Measurements from ENCODE around the gene TOPAZ1.
A peak's percentile ranks its signal among the peaks of the same experiment; 100 is the strongest.

Gene TOPAZ1

DNA sequence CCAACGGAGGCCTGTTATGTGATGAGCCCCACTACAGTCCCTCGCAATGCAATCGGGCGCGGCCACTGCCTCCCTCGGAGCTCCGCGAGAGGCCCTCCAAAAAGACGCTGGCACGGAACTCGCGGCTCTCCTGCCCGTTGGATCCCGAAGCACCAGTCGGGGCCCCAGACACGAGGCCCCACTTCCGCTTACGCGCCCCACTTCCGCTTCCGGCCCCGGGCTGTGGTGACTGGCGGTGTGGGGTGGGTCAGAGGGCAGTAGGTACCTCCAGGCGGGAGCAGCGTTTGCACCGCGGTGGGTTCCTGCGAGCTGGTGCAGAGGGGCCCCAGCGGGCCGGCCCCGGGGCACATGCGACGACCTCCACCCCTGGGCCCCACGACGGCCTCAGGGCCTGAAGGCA lies at the start of gene TOPAZ1:
TOPAZ1 (plus strand) TSS at position 181 of the 400 bp plus-strand sequence; CDS start at position 349, 168 bp downstream.
- no peak for DNase-seq

DNA sequence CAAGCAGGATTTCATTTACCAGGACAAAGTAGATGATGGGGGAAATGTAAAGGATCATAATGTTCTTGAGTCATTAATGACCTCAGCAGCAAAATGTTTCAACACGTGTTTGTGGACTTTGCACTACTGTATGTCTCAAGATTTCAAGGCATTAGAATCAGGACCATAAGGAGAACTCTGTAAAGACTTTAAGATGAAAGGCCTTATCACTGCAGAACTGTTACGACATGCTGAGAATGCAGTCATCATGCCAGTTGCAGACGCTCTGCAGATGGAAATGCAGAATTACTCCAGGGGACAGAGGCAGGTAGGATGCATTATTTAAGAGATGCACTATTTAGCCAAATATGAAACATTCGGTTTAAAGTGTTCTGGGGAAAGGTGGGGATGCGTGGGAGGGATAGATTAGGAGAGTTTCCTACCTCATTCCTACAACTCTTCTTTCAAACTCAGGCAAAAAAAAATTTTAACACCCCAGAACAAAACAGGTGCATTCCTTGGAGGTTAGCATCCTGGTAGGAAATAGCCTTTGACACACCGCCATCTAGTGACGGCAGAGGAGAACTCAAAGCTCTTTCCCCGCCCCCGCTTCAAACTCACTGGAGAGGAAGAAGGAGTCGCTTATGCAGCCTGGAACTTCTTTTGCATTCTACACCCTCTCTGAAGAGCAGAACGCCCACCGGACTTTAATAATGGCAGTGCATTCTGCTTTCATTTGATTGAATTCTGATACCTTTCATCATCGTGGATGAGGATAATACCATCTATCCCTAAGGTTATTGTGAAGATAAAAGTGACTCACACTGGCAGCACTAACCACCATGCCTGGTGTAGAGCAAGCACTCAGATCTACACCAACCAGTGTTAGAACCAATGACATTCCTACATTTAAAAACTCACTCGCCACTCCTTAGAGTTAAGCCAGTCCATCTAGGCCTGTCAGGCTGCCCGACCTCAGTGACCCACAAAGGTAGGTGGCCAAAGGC lies 43.1 kb upstream of the TOPAZ1 start:
- DNase-seq = peak; percentile 64

DNA sequence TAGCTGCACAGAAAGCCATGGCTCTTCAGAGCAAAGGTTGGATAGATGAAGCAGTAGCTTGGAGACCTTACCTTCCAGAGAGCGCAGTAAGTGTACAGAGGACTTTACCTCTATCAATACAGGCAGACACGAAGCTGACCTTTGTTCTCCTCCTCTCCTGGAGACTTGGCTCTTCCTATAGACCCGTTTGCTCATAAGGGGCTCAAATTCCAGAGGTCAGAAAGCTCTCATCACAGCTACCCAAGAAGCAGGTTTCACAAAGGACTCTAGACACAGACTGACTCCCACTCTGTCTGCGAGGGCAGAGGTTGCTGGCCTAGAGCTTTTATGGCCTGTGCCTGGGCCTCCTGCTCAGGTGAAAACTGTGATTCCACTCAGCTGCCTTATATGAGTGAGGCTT lies 35.4 kb upstream of the TOPAZ1 start:
- DNase-seq = no peak

GRCh38 chr3:44206862-44207652 lies 34.6 kb upstream of the TOPAZ1 start:
- no peak for DNase-seq

- no peak for DNase-seq
These were observed 33.6 kb upstream of the TOPAZ1 start for GRCh38 chr3:44208086-44208485.

DNA sequence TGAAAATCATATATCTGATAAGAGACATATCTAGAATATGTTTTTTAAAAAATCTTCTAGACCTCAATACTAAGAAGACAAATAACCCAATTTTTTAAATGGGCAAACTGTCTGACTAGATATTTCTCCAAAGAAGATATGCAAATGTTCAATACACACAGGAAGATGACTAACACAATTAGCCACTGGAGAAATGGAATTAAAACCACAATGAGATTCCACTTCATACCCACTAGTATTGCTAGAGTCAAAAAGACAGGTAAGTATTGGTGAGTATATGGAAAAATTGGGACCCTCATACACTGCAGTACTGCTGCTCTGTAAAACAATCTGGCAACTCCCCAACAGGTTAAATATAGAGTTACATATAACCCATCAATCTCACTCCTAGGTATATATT lies 33.1 kb upstream of the TOPAZ1 start:
- no peak for DNase-seq

- DNase-seq = no peak
These were observed 30.7 kb upstream of the TOPAZ1 start for GRCh38 chr3:44210967-44211366.

DNA sequence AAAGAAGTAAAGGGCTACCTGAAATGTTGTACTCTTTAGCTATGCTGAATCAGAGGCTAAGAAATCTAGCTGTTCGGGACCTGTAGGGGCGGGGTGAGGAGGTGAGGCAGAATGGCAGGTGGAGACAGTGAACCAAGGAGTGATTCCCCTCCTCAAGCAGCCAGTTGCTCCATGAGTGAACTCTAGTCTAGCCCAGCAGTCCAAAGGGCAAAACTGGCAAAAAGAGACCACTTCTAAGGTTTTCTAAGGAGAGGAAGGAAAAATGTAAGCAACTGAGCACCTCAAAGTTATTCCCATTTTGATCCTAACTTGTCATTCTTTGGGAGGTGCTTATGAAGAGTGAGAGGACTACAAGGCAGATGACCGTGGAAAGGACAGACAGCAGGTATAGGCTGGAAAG lies 19.3 kb upstream of the TOPAZ1 start:
- no peak for DNase-seq

DNA sequence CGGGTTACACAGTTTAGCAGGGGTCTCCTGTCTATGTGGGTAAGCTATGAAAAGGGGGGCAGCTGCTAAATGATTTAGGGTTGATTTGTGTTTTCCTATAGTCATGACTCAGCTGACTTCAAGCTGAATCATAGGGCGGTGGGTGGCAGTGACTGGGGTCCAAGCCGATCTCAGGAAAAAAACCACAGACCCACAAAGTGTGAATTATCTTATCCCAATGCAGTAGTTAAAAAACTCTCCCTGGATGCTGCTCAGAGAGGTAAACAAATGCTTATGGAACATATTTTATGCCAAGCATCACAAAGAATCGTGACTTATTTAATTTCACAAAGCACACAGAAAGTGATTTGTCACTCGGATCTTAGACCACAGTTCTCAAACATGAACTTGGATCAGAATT lies 18.4 kb upstream of the TOPAZ1 start:
- DNase-seq = no peak

DNA sequence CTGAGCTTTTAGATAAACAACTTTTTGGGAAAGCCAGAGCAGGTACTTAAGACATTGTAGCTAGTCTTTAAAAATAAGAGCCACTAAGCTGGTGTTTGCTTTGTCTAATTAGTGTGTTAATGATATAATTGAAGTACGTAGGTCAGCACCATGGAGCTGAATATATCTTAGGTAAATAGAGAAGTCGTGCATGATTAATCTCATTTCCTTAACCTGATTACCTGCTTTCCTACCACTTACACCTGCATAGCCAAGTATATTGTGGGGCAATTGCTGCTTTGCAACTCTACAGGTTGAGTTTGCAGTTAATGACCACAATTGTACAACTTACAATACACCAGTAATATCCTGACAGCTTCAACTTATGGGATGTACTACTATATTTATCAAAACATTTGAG lies 17.6 kb upstream of the TOPAZ1 start:
- DNase-seq = no peak

- DNase-seq = no peak
These were observed 15.1 kb upstream of the TOPAZ1 start for GRCh38 chr3:44226573-44226972.

GRCh38 chr3:44227632-44228031 lies 14.1 kb upstream of the TOPAZ1 start:
- DNase-seq = no peak

DNA sequence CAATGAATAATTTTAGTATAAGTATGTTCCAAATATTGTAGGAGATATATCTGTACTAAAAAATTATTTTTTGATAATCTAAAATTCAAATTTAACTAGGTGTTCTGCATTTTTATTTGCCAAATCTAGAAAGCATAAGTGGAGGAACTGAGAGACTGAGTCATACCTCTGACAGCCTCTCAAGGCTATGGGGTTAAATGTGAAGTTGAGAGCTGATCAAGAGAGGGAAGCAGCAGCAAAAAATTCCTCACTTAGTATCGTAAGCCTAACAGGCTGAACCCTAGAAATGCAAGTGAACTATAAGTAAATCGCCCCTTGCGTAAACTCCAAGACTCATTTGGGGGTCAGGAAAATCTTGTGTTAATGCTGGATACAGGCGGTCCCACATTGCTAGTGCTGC lies 12.8 kb upstream of the TOPAZ1 start:
- no peak for DNase-seq

GRCh38 chr3:44232407-44232806 lies 9.3 kb upstream of the TOPAZ1 start:
- no peak for DNase-seq

DNA sequence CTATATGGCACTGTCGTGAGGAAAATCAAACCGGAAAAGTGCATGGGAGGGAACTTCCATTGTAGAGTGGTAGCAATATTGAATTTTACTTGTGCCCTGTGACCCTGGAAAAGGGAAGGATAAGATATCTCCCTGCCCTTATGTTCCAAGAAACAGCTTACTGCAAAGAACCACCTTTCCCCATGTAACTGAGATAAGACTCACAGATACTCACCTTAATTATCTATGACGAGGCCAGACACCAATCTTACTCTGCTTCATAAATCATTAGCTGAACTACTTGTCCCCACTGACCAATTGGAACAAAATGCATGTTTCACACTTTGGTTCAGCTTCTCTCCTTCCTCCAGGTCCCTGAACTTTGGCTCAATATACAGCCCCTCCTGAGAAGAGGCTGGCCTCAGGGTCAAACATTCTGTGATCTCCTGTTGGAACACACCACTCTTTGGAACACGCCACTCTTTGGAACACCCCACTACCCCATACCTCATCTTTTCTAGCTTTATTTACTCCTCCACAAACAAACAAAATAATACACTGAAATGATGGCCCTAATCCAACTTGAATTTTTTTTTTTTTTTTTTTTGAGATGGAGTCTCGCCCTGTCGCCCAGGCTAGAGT lies 6.9 kb upstream of the TOPAZ1 start:
- no peak for DNase-seq

GRCh38 chr3:44235604-44236484 lies 5.8 kb upstream of the TOPAZ1 start:
- DNase-seq = peak; percentile 52

DNA sequence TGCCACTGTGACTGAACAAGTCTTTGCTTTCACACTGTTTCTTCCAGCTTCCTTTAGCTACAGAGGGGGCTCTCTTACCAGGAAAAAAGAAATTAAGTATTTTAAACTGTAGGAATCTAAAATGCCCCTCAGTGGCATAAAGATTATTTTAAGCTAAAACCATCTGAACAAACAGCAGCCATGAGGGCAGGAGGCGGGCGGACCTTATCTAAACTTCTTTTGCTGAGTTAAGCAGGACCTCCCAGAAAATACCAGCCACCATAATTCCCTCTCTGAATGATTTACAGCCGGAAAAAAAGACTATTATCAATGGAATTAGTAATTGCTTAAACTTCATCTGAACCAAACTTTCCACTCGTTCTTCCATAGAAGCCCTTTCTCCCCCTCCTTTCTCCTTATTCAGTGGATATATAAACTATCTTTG lies 5.2 kb upstream of the TOPAZ1 start:
- DNase-seq = no peak

- no peak for DNase-seq
These were observed 4.5 kb upstream of the TOPAZ1 start for GRCh38 chr3:44237161-44237560.

DNA sequence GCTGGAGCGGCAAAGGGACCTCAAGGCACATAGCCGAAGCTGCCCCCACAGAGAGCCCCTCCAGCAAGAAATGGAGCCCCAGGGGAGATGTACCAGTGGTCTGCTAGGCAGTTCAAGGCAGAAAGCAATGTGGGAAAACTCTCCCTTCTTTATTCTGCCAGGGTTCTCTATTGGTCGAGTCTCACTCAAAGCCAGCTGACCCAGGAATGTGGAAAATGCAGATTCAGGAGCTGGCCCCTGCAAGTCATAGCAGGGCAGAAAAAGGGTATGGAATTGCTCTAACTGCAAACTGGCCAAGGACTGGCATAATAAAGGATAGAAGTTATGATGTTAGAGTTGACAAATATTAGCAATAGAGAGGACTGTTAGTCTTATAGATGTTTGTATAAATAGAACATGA lies 4.0 kb upstream of the TOPAZ1 start:
- no peak for DNase-seq

- no peak for DNase-seq
These were observed 2.8 kb upstream of the TOPAZ1 start for GRCh38 chr3:44238889-44239288.

DNA sequence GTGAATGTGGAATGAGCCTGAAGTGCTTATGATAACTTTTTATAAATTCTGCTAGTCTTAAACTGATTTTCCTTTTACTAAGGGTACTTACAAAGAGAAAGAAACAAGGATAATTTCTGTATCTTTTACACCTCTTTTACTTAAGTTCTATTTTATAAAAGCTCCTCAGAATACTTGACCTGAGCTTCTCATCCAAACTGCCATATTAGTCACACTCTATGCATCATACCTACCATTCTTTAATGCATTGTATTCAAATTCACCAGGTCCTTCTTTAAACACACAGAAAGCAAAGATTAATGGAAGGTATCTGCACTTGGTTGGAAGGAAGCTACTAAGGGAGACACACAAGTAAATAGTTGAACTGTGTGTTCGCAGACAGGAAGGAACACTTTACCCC lies 1.6 kb upstream of the TOPAZ1 start:
- DNase-seq = no peak

- no peak for DNase-seq
These were observed 1.0 kb downstream of the TOPAZ1 start for GRCh38 chr3:44242721-44243120.
